ENCODE results near the gene FAM219B. TPM values are rescaled to one million over a fixed set of nuclear protein-coding genes. Genes with fewer than 3 reads are reported as not detected.

The FAM219B gene
- total RNA-seq, 1 experiment from 2014 or later: 41.9 TPM

GRCh38 chr15:74851960-74852359 is 54.7 kb downstream of the FAM219B start:
- DNase-seq (ENCODE audit: extremely low read depth, low read depth): no peak

GRCh38 chr15:74850393-74850792 is 56.3 kb downstream of the FAM219B start:
- DNase-seq (ENCODE audit: extremely low read depth, low read depth): no peak

Other genes starting within 250 kb of the FAM219B start
- gene EDC3, start 210.8 kb downstream of the FAM219B start, total RNA-seq (2014; rRNA removed; shearing (Covaris generic)): 8.8 and 10.3 TPM in 2 replicates
- not detected in 2 replicates for gene CYP1A1, start 181.3 kb downstream of the FAM219B start, total RNA-seq (2014; rRNA removed; shearing (Covaris generic))
- not detected in 2 replicates for gene CYP1A2, start 158.0 kb downstream of the FAM219B start, total RNA-seq (2014; rRNA removed; shearing (Covaris generic))
- 22.4 and 26.7 TPM in 2 replicates for gene CSK, start 124.8 kb downstream of the FAM219B start, total RNA-seq (2014; rRNA removed; shearing (Covaris generic))
- not detected in 2 replicates for gene LMAN1L, start 94.0 kb downstream of the FAM219B start, total RNA-seq (2014; rRNA removed; shearing (Covaris generic))
- gene CPLX3, start 80.2 kb downstream of the FAM219B start, total RNA-seq (2014; rRNA removed; shearing (Covaris generic)): 0.07 TPM in 1 of 2 replicates, not detected in the other
- gene ULK3, start 63.7 kb downstream of the FAM219B start, total RNA-seq (2014; rRNA removed; shearing (Covaris generic)): 32.1 and 32.7 TPM in 2 replicates
- 20.4 and 27.6 TPM in 2 replicates for gene SCAMP2, start 33.5 kb downstream of the FAM219B start, total RNA-seq (2014; rRNA removed; shearing (Covaris generic))
- 31.6 and 39.8 TPM in 2 replicates for gene MPI, start 16.8 kb downstream of the FAM219B start, total RNA-seq (2014; rRNA removed; shearing (Covaris generic))
- 235 and 237 TPM in 2 replicates for gene COX5A, start 31.2 kb upstream of the FAM219B start, total RNA-seq (2014; rRNA removed; shearing (Covaris generic))
- 16.6 and 21.8 TPM in 2 replicates for gene RPP25, start 49.9 kb upstream of the FAM219B start, total RNA-seq (2014; rRNA removed; shearing (Covaris generic))
- 0.43 and 0.69 TPM in 2 replicates for gene SCAMP5, start 88.7 kb upstream of the FAM219B start, total RNA-seq (2014; rRNA removed; shearing (Covaris generic))
- 14.7 and 23.9 TPM in 2 replicates for gene PPCDC, start 116.7 kb upstream of the FAM219B start, total RNA-seq (2014; rRNA removed; shearing (Covaris generic))

All from NCI-H460 (cell line).